ENCODE results near the gene DUS1L.

The DUS1L gene

DNA sequence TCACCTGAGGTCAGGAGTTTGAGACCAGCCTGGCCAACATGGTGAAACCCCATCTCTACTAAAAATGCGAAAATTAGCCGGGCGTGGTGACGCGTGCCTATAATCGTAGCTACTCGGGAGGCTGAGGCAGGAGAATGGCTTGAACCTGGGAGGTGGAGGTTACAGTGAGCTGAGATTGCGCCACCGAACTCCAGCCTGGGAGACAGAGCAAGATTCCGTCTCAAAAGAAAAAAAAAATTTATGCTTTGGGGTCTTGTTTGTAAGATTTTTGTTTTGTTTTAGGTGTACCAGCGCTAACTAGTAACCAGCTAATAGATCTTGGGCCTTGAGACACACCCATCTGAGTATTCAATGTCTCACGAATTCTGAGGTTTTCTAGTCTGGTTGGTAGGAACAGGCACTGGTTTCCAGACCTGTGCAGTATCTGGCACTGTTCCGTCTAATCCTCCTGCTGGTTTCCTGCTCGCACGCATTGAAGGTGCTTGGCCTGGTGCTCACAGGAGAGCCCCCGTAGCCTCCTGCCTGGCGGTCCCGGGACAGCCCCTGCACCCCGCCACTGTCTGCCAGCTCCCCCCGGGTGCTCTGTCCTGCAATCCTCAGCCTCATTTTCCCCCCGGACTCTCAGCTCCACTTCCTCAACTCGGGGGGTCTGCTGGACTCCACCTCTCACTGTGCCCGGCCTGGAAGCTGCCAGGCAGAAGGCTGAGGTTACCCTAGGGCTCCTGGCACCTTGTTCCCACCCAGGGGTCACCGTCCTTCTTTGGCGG is 10.6 kb upstream of the DUS1L start:
- DNase-seq (ENCODE audit: low read depth) = no peak

DNA sequence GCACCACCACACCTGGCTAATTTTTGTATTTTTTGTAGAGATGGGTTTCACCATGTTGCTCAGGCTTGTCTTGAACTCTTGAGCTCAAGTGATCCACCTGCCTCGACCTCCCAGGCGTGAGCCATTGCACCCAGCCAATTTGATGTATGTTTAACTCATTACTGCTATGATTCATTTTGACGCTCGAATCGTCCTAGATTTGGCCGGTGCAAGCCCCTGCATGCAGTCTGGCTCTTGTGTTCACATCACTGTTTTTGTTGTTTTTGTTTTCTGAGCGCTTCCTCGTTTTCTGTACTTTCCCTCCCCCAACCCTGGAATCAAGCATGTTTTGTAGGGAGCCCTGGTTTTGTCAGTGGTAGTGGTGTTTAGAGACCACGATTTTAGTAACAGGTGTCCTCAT is 7.8 kb upstream of the DUS1L start:
- no peak for DNase-seq (ENCODE audit: low read depth)

DNA sequence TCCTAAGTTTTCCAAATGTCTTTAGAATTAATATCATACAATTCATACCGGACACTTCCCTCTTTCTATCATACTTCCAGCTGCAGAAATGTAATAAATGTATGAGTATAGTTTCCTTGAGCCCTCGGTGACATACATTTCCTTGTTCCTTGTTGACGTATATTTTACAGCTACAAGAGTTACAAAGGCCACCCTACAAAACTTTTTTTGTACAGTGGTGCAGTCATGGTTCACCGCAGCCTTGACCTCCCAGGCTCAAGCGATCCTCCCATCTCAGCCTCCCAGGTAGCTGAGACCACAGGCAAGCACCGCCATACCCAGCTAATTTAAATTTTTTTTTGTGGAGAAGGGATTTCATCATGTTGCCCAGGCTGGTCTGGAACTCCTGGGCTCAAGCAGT is 7.2 kb upstream of the DUS1L start:
- DNase-seq (ENCODE audit: low read depth) = no peak

DNA sequence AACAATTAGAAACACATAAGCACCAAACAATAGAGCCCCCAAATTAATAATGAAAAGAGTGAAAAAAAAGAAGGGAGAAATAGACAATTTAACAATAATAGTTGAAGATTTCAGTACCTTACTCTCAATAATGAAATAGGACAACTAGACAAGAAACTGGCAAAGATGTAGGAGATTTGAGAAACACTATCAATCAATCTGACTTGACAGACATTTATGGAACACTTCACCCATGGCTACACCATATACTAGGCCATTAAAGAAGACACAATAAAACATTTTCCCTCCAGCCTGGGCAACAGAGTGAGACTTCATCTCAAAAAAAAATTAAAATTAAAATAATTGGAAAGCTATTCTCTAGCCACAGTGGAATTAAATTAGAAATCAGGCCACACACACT is 5.0 kb upstream of the DUS1L start:
- DNase-seq (ENCODE audit: low read depth) = no peak

DNA sequence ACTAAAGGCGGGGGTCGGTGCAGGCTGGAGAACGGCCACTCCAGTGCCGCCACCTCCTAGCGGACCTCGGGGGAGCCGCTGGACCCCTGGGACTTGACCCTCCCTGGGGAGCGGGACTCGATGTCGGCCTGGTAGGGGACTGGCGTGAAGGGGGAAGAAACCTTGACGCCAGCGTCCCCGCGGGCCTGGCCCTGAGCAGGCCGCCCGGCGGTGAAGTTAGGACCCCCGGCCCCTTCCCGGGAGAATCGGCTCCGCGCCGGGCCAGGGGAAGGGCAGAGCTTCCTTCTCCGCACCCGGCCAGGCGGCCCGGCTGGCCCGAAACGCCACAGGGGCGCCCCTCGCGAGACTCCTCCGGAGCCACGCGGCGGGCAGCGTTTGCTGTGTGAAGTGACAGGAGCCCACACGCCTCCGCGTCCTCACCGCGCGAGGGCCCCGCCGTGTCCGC is 389 bp downstream of the DUS1L start:
- no peak for DNase-seq (ENCODE audit: low read depth)

DNA sequence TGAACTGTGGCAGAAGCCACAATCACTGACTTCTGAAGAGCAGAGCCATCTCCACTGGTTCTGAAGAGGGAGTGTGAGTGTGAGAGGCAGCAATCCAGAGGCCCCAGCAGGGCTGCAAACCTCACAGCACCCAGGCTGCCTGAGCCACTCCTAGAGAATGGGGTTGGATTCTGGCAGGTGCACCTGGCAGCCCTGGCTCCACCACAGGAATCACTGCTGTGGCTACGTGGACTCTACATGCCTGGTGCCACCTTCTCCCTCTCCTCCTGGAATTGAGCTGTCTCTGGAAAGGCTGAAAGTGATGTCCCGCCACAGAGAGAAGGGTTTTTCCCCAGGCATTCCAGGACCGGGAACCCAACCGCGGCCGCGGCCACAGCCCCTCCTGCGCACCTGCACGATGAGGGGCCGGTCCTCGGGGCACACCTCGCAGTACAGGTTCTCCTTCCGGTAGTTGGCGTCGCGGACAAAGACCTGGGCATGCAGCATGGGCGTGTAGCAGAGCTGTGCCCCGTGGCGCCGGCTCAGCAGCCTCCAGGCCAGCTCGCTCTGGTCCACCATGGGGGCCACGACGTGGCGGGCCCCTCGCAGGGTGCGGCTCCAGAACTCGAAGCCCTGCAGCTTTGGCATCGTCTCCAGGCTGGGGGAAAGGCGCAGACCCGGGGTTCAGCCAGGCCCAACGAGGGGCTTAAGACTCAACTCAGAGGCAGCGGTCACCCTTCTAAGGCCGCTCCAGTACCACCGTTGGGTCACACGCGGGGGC is 991 bp downstream of the DUS1L start:
- DNase-seq (ENCODE audit: low read depth) = no peak

DNA sequence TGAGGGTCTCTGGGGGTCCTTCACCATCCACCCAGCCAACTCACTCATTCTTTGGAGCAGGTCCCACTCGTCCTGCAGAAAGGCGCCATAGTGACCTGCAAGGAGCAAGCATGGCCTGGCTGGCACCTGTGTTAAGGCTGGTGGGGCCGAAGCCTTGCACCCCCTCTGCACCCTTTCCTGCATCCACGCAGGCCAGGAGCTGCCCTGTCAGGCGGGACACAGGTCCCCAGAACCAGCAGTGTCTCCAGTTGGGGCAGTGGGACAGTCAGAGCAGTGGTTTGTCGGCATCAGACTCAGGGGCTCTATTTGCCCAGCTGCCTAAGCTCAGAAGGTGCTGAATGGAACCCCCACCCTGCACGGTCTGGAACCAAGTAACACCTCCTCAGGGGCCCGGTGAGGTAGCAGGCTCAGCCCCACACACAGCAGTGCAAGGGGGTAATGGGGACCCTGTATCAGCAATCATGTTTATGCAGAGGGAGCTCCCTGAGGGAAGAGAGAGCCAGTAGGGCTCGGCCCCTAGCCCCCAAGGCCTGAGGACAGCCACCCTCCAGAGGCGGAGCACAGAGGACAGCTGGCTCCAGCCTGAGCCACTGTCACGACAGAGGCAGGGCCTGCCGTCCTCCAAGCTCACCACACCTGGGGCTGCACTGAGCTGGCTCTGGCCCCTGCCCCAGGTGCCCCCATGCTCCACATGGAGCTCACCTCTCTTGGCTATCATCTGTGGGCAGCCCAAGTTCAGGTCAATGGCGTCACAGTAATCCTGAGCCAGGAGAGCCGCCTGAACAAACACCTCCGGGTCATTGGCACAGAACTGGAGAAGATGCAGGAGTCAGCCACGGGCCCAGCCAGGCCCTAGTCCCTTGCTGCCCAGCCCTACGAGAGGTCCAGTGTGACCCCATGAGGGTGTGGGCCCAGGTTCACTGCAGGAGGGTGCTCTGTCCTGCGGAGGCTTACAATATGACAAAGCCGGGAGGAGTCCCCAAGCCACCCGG is 1.9 kb downstream of the DUS1L start:
- no peak for DNase-seq (ENCODE audit: low read depth)

DNA sequence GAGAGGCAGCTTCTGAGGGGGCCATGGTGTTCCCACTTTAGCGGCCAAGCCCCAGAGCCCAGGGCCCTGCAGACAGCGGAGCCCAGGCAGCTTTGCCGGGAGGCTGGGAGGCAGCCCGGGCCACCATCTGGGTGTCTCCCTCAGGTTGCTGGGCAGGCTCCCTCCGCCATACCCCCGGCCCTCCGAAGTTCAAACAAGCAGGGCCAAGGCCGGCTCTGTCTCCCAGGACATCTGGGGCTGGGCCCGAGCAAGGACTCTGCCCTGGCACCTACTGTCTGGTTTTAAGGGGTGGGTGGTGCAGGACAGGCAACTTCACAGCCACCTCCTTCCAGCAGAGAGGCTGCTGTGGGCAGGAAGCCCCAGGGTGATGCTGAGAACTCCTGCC is 2.6 kb downstream of the DUS1L start:
- no peak for DNase-seq (ENCODE audit: low read depth)

DNA sequence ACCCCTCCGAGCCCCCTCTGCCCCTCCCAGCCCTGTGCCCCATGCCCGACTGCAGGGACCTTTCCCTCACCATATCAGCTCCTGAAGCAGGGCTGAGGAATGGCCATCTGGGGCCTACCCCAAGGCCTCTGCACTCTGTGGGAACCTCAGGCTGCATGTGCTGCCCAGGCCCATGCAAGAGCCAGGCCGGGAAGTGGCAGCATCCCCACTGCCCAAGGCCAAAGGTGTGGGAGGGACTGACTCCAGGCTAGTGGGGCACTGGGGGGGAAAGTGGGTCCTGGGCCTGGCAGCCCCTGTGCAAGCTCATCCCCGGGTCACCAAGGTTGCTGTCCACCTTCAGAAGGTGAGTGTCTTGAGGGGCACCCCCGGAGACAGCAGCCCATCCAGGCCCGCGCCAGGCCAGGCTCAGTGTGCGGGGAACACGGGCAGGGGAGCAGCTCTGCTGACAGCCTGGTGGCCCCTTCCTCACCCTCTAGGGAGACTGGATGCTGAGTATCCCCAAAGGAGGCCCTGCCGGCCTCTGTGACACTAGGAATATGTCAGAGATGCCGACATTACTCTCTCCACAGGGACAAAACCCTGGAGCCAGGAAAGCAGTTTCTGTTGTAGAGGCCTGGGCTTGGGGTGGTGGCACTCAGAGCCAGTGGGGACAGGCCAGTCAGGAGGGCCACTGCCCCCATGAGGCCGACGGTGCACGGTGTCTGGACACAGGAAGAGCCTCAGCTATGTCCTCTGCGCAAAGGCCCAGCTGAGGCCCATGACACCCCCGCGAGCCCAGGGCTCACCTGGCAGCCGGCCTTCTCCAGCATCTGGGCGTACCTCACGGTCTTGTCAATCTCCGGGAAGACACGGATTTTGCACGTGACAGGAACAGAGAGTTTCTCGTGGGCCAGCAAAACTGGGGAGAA is 3.3 kb downstream of the DUS1L start:
- DNase-seq (ENCODE audit: low read depth) = no peak

DNA sequence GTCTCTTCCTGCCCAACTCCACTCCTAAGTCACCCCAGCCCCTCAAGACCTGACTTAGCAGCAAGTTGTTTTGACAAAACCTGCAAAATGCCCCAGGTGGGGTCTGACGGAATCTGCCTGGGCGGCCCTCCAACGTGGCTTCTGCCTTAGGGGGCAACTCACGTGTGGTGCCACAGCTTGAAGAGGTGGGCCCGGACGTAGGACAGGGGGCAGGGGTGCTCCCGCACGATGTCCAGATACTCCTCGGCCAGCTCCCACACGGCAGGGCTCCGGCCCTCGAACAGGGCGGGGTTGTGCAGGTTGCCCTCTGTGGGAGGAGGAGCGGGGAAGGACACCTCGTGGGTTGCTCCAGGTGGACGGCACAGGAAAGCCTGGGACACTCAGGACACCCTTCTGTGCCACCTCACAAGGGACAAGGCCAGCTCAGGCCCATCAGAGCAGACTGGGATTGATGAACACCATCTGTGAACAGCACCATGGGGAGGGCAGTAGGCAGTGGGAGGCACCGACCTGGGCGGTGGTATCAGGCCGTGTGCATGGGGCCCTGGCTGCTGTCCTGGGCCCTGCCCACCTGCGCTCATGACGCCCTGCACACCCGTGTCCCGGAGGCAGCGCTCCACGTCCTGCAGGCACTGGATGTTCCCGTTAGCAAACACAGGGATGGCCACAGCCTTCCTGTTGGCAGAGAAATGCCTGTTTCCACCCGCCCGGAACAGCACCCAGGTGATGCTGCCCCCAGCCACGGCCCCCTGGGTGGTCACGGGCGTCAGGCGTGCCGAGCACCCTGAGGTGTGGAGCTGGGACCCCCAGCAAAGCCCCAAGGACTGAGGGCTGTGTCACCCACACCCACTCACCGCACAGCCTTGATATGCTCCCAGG is 4.3 kb downstream of the DUS1L start:
- no peak for DNase-seq (ENCODE audit: low read depth)

DNA sequence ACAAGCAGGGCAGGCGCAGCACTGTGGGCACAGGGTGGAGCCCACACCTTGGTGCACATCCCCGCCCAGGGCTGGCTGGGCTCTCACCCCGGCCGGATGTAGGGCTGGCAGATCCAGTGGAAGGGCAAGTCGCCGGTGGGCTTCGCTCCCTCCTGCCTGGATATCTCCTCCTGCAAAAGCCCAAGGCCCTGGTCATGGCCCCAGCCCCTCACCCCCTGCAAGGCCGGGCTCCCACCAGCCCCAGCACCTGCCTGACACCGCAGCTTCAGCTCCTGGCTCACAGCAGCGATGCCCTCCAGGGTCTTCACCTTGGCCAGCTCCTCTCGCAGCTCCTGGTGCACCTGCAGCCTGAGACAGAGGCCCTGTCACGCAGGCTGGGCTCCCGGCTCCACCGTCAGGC is 5.0 kb downstream of the DUS1L start:
- DNase-seq (ENCODE audit: low read depth) = no peak

DNA sequence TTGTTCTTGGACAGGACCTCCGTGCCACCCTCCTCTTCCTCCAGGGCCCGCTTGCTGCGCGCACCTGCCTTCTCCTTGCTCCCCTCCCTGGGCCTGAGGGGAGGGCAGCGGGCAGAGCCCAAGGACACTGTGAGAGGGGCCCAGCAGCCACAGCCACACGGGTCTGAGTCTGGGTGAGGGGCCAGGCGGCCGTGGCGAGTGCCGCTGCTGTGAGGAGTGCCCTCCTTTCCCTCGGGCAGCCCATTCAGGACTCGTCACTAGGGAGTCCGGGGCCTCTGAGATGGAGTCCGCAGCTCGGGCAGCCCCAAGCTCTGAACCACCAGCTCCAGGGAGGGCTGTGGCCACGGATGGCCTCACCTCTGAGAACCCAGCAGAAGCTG is 5.6 kb downstream of the DUS1L start:
- no peak for DNase-seq (ENCODE audit: low read depth)

DNA sequence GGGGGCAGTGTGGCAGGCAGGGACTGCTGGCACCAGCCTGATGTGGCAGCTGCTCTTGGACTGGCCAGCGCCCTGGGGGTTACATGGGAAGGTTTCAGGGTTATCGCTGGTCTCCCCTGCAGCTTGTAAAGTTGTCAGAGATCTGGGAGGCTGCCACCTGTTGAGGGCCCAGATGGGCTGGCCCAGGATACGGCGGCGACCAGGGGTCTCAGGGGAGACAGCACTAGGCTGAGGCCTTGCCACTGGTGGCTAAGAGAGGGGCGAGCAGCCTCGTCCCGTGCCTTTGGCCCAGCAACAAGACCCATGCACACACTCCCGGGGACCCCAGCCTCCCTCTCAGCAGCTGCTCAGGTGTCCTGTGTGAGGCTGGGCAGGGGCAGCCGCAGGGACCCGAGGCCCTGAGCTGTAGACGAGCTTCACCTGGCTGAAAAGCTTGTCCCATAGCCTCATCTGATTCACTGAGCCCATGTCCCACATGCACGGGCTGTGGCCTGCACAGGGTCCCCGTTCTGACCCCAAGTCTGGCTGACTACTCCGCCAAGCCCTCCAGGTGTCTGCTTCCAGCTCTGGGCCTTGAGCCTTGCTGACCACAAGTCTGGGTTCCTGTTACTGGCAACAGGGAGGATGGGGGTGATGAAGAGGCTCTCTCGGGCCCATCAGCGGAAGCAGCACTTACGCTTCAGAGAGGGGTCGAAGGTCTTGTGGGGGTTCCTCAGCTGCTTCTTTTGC is 6.2 kb downstream of the DUS1L start:
- DNase-seq (ENCODE audit: low read depth) = no peak

DNA sequence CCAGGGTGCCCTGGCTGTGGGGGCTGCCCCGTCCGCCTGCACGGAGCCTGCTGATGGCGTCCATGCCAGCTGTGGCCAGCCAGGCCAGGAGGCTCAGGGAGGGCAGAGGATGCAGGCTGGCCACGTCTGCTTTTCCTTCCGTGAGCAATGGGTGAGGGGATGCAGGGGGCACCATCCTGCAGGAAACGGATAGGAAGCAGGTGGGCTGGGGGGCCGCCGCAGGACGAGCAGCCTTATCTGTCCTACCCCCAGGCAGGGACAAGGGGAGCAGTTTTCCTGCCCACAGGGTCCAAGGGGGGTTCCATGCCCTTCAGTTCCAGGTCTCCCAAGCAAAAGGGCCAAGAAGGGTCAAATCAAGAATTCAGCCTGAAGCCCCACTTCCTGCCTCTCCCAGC is 6.8 kb downstream of the DUS1L start:
- no peak for DNase-seq (ENCODE audit: low read depth)

DNA sequence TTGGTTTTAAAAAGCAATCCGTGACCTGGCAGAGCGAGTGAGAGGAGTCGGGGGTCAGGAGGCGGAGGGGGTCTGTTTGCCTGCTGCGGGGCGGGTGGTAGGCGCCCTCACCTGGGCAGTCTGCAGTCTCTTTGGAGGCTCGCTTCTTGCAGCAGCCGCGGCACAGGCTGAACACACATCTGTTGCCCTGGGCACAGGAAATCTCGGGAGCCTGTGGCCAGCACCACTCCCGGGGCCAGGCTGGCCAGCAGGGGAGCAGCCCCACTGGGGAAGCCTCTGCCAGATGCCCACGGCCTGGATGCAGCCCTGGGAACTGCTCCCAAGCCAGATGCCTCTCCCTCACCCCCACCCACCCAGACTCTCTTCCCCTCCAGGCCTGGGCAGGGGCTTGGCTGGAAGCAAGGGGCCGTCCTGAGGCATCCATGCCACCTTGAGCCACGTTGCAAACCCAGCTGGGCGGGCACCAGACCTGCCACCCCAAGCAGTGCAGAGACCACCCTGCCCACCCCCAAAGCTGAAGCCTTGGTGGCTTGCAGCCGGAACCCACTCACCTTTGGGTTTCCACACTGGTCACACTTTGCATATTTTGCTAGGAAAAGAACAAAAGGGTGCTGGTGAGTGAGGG is 7.3 kb downstream of the DUS1L start:
- DNase-seq (ENCODE audit: low read depth) = no peak

DNA sequence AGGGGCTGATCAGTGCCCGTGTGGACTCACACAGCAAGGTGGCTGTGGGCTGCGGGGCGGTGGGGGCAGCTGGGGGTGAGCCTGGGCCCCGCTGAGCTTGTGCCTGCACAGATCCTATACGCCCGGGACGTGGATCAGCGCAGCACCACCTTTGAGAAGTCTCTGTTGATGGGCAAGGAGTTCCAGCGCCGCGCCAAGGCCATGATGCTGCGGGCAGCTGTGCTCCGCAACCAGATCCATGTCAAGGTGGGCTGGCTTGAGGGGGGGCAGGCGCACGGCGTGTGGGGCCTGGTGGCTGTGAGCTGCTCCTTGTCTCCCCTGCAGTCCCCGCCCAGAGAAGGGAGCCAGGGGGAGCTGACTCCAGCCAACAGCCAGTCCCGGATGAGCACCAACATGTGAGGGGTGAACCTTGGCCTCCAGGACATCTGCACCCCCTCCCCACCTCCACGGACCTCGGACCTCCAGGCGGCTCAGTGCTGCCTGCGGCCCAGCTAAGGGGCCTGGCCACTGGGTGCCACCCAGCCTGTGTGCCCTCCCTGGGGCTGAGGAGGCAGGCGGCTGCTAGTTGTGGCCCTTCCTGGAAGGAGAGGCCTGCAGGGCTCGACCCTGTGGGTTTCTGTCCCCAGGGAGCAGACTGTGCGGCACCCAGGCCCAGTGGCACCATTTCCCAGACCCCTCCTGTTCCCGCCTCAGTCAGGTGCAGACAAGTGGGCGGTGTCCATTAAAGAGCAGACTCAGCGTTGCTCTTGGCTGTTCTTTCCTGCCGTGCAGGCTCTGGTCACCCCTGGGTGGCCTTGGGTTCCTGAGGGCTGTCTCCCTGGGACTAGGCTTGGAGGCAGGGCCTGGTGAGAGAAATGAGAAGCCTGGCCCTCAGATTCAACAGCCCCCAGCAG is 8.6 kb downstream of the DUS1L start:
- no peak for DNase-seq (ENCODE audit: low read depth)

DNA sequence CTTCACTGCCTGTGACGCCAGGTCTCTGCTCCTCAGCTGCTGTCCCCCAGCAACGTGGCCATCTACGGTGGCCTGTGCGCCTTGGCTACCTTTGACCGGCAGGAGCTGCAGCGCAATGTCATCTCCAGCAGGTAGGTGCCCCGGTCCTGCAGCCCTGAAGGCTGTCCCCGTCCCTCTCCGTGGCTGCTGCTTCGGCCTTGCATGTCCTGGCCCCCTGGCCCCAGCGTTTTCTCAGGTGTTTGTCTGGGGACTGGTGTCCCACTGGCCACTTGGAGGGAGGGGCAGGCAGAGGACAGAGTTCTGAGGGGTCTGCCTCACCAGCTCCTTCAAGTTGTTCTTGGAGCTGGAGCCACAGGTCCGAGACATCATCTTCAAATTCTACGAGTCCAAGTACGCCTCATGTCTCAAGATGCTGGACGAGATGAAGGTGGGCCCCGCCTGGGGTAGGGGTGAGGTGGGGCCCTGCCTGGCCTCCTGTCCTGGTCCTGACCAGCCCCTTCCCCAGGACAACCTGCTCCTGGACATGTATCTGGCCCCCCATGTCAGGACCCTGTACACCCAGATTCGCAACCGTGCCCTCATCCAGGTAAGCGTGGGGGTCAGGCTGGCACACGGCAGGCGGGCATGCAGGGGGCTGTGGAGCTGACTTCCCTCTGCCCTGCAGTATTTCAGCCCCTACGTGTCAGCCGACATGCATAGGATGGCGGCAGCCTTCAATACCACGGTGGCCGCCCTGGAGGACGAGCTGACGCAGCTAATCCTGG is 9.5 kb downstream of the DUS1L start:
- DNase-seq (ENCODE audit: low read depth) = no peak

Measured in HS-5 (cell line).